ENCODE results near the gene CLEC3B. TPM values are rescaled to one million over a fixed set of nuclear protein-coding genes. Genes with fewer than 3 reads are reported as not detected.
A peak's percentile ranks its signal among the peaks of the same experiment; 100 is the strongest.
"Not testable (repeated sequence)": the region's sequence is repeated elsewhere in the genome, so short reads cannot be mapped to it uniquely, and the experiment has no call there.

Gene CLEC3B
- total RNA-seq, 4 donors from 2014 or later = 20.4 to 127 (median 77.6) TPM

DNA sequence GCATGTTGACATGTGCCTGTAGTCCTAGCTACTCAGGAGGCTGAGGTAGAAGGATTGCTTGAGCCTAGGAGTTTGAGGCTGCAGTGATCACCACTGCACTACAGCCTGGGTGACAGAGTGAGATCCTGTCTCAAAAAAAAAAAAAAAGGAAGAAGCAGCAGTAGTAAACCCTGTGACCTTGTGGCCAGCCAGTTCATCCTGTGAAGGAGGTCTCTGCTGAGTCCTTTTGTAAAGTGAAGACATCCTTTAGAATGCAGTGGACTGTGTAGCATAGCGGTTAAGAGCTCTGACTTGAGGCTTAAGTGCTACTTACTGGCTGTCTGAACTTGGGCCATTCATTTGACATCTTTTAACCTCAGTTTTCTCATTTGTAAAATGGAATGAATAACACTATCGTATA is 41.8 kb upstream of the CLEC3B start:
- no peak overlapping the region for H3K27ac ChIP-seq
- no peak for ATAC-seq

DNA sequence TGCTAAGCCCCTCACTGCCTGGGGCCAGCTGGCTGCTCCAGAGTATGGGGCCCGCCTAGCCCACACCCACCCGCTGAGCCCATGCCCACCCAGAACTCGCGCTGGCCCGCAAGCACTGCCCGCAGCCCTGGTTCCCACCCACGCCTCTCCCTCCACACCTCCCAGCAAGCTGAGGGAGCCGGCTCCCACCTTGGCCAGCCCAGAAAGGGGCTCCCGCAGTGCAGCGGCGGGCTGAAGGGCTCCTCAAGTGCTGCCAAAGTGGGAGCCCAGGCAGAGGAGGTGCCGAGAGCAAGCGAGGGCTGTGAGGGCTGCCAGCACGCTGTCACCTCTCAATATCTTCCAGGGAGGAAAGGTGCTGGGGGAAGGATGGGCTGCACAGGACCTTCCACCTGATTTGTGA is 39.8 kb upstream of the CLEC3B start:
- peaks cover 0 to 30% (median 0%) of the 10 kb centered on the region in 3 donors for H3K4me1 ChIP-seq
- H3K27me3 ChIP-seq, H3K4me3 ChIP-seq, ATAC-seq, H3K27ac ChIP-seq, H3K9me3 ChIP-seq: not testable (repeated sequence)
- WGBS, 2 donors (ENCODE audit: low coverage in 1 of 2) = 80% methylated on average over 1 of the region's 14 CpGs; no CpG with 5 or more reads in 1 of the 2 donors
- H3K36me3 ChIP-seq = peaks cover 0 to 36% of the 10 kb centered on the region in 2 donors

More for the DNA sequence above, 41.8 kb upstream of the CLEC3B start:
- 100% methylated on average over 2 of the region's 2 CpGs for WGBS, 2 donors (ENCODE audit: low coverage in 1 of 2)
- TF ChIP-seq POLR2AphosphoS5 (IDR thresholded peaks at IDR 0.05) = no peak
- TF ChIP-seq EP300 (IDR thresholded peaks at IDR 0.05) = no peak
- Histone ChIP-seq H3K4me1 (peaks cover 0 to 37% (median 0%) of the 10 kb centered on the region in 3 donors), H3K9me3 (no peaks in the 10 kb centered on the region), H3K36me3 (peaks cover 0 to 16% of the 10 kb centered on the region in 2 donors), H3K27me3 (no peaks in the 10 kb centered on the region), H3K4me3 (no peak overlapping the region)

DNA sequence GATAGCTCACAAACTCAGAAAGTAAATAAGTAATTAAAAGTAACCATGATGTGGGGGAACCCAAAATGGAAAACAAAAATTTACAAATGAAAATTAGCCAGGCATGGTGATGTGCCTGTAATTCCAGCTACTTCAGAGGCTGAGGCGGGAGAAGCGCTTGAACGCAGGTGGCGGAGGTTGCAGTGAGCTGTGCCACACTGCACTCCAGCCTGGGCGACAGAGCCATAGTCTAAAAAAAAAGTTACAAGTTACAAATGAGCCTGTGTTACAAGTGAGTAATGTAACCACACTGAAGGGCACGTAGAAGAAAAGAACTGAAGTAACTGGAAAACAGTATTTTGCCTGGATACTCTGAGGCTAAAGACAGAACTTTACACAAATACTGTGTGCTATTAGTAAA is 38.8 kb upstream of the CLEC3B start:
- Histone ChIP-seq H3K36me3 (peaks cover 0 to 46% of the 10 kb centered on the region in 2 donors), H3K4me3 (no peak overlapping the region), H3K27me3 (no peaks in the 10 kb centered on the region), H3K4me1 (peaks cover 0 to 24% (median 0%) of the 10 kb centered on the region in 3 donors), H3K27ac (no peak overlapping the region), H3K9me3 (no peaks in the 10 kb centered on the region)
- no peak for ATAC-seq
- TF ChIP-seq EP300 (IDR thresholded peaks at IDR 0.05) = no peak
- no peak for TF ChIP-seq POLR2AphosphoS5 (IDR thresholded peaks at IDR 0.05)
- no peak for TF ChIP-seq POLR2A (IDR thresholded peaks at IDR 0.05)
- TF ChIP-seq, protein P1, sequence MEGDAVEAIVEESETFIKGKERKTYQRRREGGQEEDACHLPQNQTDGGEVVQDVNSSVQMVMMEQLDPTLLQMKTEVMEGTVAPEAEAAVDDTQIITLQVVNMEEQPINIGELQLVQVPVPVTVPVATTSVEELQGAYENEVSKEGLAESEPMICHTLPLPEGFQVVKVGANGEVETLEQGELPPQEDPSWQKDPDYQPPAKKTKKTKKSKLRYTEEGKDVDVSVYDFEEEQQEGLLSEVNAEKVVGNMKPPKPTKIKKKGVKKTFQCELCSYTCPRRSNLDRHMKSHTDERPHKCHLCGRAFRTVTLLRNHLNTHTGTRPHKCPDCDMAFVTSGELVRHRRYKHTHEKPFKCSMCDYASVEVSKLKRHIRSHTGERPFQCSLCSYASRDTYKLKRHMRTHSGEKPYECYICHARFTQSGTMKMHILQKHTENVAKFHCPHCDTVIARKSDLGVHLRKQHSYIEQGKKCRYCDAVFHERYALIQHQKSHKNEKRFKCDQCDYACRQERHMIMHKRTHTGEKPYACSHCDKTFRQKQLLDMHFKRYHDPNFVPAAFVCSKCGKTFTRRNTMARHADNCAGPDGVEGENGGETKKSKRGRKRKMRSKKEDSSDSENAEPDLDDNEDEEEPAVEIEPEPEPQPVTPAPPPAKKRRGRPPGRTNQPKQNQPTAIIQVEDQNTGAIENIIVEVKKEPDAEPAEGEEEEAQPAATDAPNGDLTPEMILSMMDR (IDR thresholded peaks at IDR 0.05) = no peak
- WGBS, 2 donors (ENCODE audit: low coverage in 1 of 2) = 83 to 87% methylated on average over 3 to 6 of the region's 6 CpGs

DNA sequence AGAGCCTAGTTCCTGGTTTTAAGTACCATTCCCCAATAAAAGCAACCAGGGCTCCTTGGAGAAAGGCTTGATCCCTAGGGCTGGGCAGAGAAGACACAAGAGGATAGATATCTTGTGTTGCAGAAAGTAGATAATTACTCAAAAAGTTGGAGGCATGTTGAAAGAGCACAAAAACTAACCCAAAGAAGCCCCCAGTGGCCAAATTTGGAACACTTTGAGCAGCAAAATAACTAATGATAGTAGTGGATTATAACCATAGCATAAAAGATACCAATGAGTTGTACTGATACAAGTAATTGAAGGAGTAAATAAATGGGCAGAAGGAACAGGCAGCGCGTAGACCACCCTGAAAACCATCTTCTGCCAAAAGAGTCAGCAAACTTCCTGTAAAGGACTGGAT is 38.0 kb upstream of the CLEC3B start:
- peaks cover 0 to 53% of the 10 kb centered on the region in 2 donors for H3K36me3 ChIP-seq
- no peak for ATAC-seq
- TF ChIP-seq, protein P1 (IDR thresholded peaks at IDR 0.05) = peak in 2 of 4 experiments; percentile 22 to 26
- TF ChIP-seq POLR2AphosphoS5 (IDR thresholded peaks at IDR 0.05) = no peak
- H3K27ac ChIP-seq = no peak overlapping the region
- 89 to 92% methylated on average over 2 of the region's 2 CpGs for WGBS, 2 donors (ENCODE audit: low coverage in 1 of 2)
- H3K9me3 ChIP-seq = no peaks in the 10 kb centered on the region
- H3K4me3 ChIP-seq = no peak overlapping the region
- peaks cover 0 to 16% (median 0%) of the 10 kb centered on the region in 3 donors for H3K4me1 ChIP-seq
- H3K27me3 ChIP-seq = no peaks in the 10 kb centered on the region

DNA sequence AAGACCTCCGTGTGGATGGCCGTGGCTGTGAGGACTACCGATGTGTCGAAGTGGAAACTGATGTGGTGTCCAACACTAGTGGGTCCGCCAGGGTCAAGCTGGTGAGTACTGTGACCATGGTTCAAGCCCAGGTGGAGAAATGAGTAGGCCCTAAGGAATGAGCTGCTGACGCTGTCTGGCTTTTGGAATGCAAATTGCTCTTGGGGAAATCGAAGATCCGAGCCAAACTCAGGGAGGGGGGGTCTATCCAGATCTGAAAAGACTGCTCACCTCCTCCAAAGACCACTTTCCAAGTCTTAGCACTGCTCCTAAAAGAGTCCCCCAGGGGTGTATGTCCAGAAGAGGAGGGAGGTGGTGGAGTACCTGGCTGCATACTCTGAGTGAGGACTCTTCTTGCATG is 37.0 kb upstream of the CLEC3B start:
- peaks cover 0 to 16% (median 0%) of the 10 kb centered on the region in 3 donors for H3K4me1 ChIP-seq
- no peak for ATAC-seq
- H3K27me3 ChIP-seq = no peaks in the 10 kb centered on the region
- WGBS, 2 donors (ENCODE audit: low coverage in 1 of 2) = 95 to 98% methylated on average over 6 to 7 of the region's 8 CpGs
- H3K27ac ChIP-seq = no peak overlapping the region
- H3K4me3 ChIP-seq = no peak overlapping the region
- no peaks in the 10 kb centered on the region for H3K9me3 ChIP-seq
- TF ChIP-seq, protein P1 (IDR thresholded peaks at IDR 0.05) = no peak
- TF ChIP-seq EP300 (IDR thresholded peaks at IDR 0.05) = no peak
- no peak for TF ChIP-seq POLR2AphosphoS5 (IDR thresholded peaks at IDR 0.05)
- TF ChIP-seq POLR2A (IDR thresholded peaks at IDR 0.05) = no peak
- peaks cover 0 to 62% of the 10 kb centered on the region in 2 donors for H3K36me3 ChIP-seq

DNA sequence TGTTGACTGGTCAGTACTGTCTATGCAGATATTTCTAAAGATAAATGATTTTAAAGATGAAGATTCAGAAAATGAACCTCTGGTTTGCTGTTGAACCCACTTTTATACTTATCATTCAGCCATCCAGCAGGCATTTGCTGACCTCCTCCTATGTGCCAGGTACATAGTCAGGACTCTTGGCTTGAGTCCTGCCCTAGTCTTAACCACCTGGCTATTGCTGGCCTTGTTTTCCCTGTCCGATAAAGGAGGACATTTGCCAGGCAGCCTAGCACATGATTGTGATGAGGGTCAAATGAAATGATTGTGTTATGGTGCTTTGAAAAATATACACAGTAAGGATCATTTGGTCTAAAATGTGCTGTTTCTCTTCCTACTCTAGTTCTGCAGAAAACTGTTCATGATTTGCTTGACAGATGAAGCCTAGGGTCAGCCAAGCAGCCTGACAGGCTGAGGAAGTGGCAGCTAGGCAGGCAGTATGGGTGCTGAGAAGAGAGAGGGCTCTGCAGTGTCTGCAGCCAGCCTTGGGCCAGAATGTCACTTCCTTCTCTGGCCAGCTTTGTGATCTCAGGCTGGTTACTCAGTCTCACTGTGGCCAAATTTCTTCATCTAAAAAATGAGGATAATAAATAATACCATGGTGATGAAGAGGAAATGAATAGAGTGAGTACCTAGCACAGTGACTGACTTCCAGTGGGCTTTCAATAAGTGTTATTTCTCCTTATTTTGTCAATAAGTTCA is 36.3 kb upstream of the CLEC3B start:
- WGBS, 2 donors (ENCODE audit: low coverage in 1 of 2) = 89 to 100% methylated on average over 1 of the region's 1 CpG

More for the DNA sequence above, 36.3 kb upstream of the CLEC3B start:
- Histone ChIP-seq H3K27me3 (no peaks in the 10 kb centered on the region), H3K4me1 (peaks cover 0 to 23% (median 0%) of the 10 kb centered on the region in 3 donors), H3K36me3 (peaks cover 0 to 62% of the 10 kb centered on the region in 2 donors), H3K27ac (no peak overlapping the region), H3K4me3 (no peak overlapping the region), H3K9me3 (no peaks in the 10 kb centered on the region)
- TF ChIP-seq POLR2AphosphoS5 (IDR thresholded peaks at IDR 0.05) = no peak
- TF ChIP-seq, protein P1 (IDR thresholded peaks at IDR 0.05) = no peak
- no peak for TF ChIP-seq POLR2A (IDR thresholded peaks at IDR 0.05)
- TF ChIP-seq EP300 (IDR thresholded peaks at IDR 0.05) = no peak
- ATAC-seq = no peak
